Epithelial cell of proximal tubule (primary cell): ENCODE data around the gene PAQR4. TPM values are rescaled to one million over a fixed set of nuclear protein-coding genes. Genes with fewer than 3 reads are reported as not detected.

Experiments used
- DNase-seq: peaks from one replicate; pipeline ENCODE4 v3.0.0-alpha.2; 2011; ENCODE audit warnings: low read depth
- H3K4me3 ChIP-seq: 2 replicates; pipeline ENCODE4 v1.5.1; 2011; ENCODE audit warnings: low read depth, mild to moderate bottlenecking, low read length
- CTCF ChIP-seq: conservative IDR thresholded peaks from 2 replicates; pipeline ENCODE4 v1.5.1; 2012; ENCODE audit warnings: low read depth, mild to moderate bottlenecking, low read length
- total RNA-seq: library from RNA; depleted of rRNA; stranded (reverse); fragments of >200 nt; gene quantifications from 2 replicates; pipeline ENCODE4 v1.2.3, GENCODE V29; 2015

PAQR4 gene
- total RNA-seq, 1 donor from 2014 or later: 36.0 TPM

- H3K4me3 ChIP-seq: no peak overlapping the region
- no peak for TF ChIP-seq CTCF
- no peak for DNase-seq
These were observed 30.8 kb downstream of the PAQR4 start for GRCh38 chr16:2999929-3000328.

GRCh38 chr16:3000540-3000939, 31.4 kb downstream of the PAQR4 start:
- H3K4me3 ChIP-seq: no peak overlapping the region
- TF ChIP-seq CTCF: no peak

DNA sequence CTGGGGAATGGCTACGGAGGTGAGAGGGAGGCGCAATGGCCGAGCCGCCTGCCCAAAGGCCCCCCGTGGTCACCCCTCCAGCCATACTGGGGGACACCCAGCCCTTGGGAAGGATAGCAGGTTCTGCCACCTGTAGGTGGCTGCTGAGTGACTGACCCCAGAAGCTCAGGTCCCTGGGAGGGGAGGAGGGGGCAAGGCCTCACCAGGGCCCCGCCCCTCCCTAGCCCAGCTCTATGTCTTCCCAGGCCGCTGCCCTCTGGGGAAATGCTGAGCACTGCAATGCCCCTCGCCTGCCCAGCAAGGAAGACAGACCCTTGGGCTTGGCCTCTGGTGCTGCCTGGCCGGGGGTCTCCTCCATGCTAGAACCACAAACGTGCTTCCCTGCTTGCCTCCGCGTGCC, 32.2 kb downstream of the PAQR4 start:
- no peak for TF ChIP-seq CTCF
- DNase-seq: no peak
- H3K4me3 ChIP-seq: no peak overlapping the region

More at GRCh38 chr16:3000540-3000939, 31.4 kb downstream of the PAQR4 start:
- no peak for DNase-seq

DNA sequence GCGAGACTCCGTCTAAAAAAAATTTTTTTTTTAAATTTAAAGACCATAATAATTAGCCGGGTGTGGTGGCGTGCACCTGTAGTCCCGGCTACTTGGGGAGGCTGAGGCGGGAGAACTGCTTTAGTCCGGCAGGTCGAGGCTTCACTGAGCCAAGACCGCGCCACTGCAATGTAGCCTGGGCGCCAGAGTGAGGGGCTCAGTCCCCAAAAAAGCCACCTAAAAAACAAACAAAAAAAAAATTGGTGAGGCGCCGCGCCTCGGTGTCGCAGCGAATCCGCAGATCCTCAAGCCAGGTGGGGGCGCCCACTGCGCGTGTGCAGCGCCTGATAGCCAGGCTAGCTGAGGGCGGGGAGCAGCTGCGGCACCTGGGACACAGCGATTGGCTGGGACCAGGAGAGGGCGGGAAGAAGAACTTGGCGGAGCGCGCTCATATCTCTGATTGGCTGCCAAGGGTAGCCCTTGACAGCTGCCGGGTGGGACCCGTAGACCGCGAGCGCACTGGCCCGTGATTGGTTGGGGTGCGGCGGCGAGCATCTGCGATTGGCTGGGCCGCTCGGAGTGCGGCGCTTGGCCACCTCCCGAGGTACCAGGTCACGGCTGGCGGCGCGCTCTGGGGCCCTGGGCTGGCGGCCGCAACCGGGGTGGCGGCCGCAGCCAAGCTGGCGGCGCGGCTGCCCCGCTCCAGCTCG, 34.6 kb downstream of the PAQR4 start:
- TF ChIP-seq CTCF: peak; percentile 52
- DNase-seq: peak; percentile 87
- H3K4me3 ChIP-seq: peak overlapping the region; percentile 30

- no peak for DNase-seq
- TF ChIP-seq CTCF: no peak
- H3K4me3 ChIP-seq: no peak overlapping the region
These were observed 35.2 kb downstream of the PAQR4 start for GRCh38 chr16:3004319-3004718.

GRCh38 chr16:3004781-3005284, 35.7 kb downstream of the PAQR4 start:
- peak overlapping the region; percentile 61 for H3K4me3 ChIP-seq
- DNase-seq: no peak
- no peak for TF ChIP-seq CTCF
